Measurements from ENCODE around the gene FAM162A. TPM values are rescaled to one million over a fixed set of nuclear protein-coding genes. Genes with fewer than 3 reads are reported as not detected.

FAM162A gene
- total and polyA plus RNA-seq, 8 donors: 32.8 to 74.3 (median 50.9) TPM

DNA sequence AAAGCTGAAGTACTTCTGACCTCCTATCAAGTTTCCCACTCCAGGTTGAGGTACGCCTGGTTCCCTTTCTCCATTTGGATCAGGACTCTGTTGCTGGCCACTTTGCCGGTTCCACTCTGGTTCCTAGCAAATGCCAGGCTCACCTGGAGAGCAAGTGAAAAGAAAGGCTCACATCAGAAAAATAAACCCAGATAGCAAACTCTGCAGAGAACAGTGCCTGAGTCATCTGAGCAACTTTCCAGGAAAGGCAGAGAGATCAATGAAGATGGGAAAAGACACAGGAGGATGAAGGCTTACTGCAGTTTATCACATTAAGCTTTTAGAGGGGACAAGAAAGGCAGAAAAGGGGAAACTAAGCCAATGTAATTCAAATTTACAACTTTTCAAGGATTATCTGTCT, 73.7 kb downstream of the FAM162A start:
- Histone ChIP-seq H3K4me1 (peaks cover 0 to 10% (median 0%) of the 10 kb centered on the region in 3 donors), H3K9me3 (no peaks in the 10 kb centered on the region), H3K4me3 (no peak overlapping the region), H3K36me3 (peaks cover 0 to 12% (median 4%) of the 10 kb centered on the region in 3 donors), H3K27ac (no peak overlapping the region), H3K27me3 (no peaks in the 10 kb centered on the region)
- WGBS, 2 donors: 88 to 90% methylated on average over 2 of the region's 2 CpGs
- FAIRE-seq: no peak
- TF ChIP-seq, protein P1, sequence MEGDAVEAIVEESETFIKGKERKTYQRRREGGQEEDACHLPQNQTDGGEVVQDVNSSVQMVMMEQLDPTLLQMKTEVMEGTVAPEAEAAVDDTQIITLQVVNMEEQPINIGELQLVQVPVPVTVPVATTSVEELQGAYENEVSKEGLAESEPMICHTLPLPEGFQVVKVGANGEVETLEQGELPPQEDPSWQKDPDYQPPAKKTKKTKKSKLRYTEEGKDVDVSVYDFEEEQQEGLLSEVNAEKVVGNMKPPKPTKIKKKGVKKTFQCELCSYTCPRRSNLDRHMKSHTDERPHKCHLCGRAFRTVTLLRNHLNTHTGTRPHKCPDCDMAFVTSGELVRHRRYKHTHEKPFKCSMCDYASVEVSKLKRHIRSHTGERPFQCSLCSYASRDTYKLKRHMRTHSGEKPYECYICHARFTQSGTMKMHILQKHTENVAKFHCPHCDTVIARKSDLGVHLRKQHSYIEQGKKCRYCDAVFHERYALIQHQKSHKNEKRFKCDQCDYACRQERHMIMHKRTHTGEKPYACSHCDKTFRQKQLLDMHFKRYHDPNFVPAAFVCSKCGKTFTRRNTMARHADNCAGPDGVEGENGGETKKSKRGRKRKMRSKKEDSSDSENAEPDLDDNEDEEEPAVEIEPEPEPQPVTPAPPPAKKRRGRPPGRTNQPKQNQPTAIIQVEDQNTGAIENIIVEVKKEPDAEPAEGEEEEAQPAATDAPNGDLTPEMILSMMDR (IDR thresholded peaks at IDR 0.05): no peak
- ATAC-seq: no peak
- intact Hi-C loops (cut with DNase I): no loop called here
- no peak for DNase-seq

- Histone ChIP-seq H3K9me3 (no peaks in the 10 kb centered on the region), H3K4me1 (peaks cover 0 to 10% (median 0%) of the 10 kb centered on the region in 3 donors), H3K27ac (no peak overlapping the region), H3K27me3 (no peaks in the 10 kb centered on the region), H3K36me3 (peaks cover 0 to 8% (median 4%) of the 10 kb centered on the region in 3 donors), H3K4me3 (no peak overlapping the region)
- TF ChIP-seq, protein P1 (IDR thresholded peaks at IDR 0.05): peak in 2 of 4 donors; percentile 11 to 18
- intact Hi-C loops (cut with DNase I): no loop called here
- WGBS, 2 donors: 63 to 70% methylated on average over 4 of the region's 4 CpGs
- DNase-seq: no peak
- FAIRE-seq: peak; percentile 64
- ATAC-seq: peak in 3 of 4 donors; percentile 63 to 74 (median 70)
Observed at GRCh38 chr3:122458992-122459391, 75.0 kb downstream of the FAM162A start.

DNA sequence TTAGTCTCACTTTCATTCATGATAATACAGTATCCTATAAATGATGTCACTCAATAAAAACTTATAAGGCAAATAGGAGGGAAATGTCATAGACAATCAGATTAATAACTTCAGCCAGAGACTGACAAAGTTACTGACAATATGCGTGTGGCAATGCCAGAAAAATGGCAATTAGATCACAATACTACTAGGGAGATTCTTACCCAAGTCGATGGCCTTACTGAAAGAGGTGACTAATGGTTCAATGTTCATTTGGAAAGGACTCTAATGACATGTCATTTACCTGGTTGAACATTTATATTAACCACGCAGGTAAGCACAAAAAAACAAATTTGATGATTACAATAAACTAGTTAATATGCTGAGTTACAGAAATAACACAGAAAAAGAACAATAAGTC, 77.8 kb downstream of the FAM162A start:
- H3K27me3 ChIP-seq: no peaks in the 10 kb centered on the region
- peaks cover 0 to 5% (median 0%) of the 10 kb centered on the region in 3 donors for H3K4me1 ChIP-seq
- no peak for FAIRE-seq
- H3K4me3 ChIP-seq: no peak overlapping the region
- ATAC-seq: peak in 1 of 4 donors; percentile 50
- TF ChIP-seq, protein P1 (IDR thresholded peaks at IDR 0.05): no peak
- no peaks in the 10 kb centered on the region for H3K9me3 ChIP-seq
- no peak overlapping the region for H3K27ac ChIP-seq
- H3K36me3 ChIP-seq: peaks cover 0 to 8% (median 5%) of the 10 kb centered on the region in 3 donors
- DNase-seq: no peak
- 42 to 53% methylated on average over 3 of the region's 3 CpGs for WGBS, 2 donors
- intact Hi-C loops (cut with DNase I): no loop called here

Other genes starting within 250 kb of the FAM162A start
- gene CASR, start 200.5 kb upstream of the FAM162A start, total RNA-seq: 10 to 100 TPM in 3 of 6 donors, 1 to 10 TPM in 3; 7.6 to 15.5 (median 10.5) TPM
- 10 to 100 TPM in 1 of 2 donors, 1 to 10 TPM in 1; 6.9 to 24.6 TPM for gene CASR, start 200.5 kb upstream of the FAM162A start, polyA plus RNA-seq
- gene CSTA, start 58.9 kb upstream of the FAM162A start, total RNA-seq: 1 to 10 TPM in 2 of 6 donors, under 1 TPM in 2, not detected in 2; 0.63 to 2.1 (median 1.0) TPM
- 1 to 10 TPM; 3.0 to 3.7 TPM for gene CSTA, start 58.9 kb upstream of the FAM162A start, polyA plus RNA-seq
- gene MIX23, start 951 bp upstream of the FAM162A start, total RNA-seq: 10 to 100 TPM in 5 of 6 donors, 1 to 10 TPM in 1; 9.3 to 15.2 (median 13.1) TPM
- 10 to 100 TPM; 28.5 to 28.6 TPM for gene MIX23, start 951 bp upstream of the FAM162A start, polyA plus RNA-seq
- gene WDR5B, start 31.9 kb downstream of the FAM162A start, total RNA-seq: 1 to 10 TPM; 2.6 to 5.4 (median 3.3) TPM
- gene WDR5B, start 31.9 kb downstream of the FAM162A start, polyA plus RNA-seq: 1 to 10 TPM; 2.3 to 3.9 TPM
- 10 to 100 TPM; 19.7 to 35.1 (median 25.9) TPM for gene KPNA1, start 130.8 kb downstream of the FAM162A start, total RNA-seq
- gene KPNA1, start 130.8 kb downstream of the FAM162A start, polyA plus RNA-seq: 10 to 100 TPM in 1 of 2 donors, 1 to 10 TPM in 1; 5.7 to 12.6 TPM
- gene PARP9, start 180.1 kb downstream of the FAM162A start, total RNA-seq: 10 to 100 TPM in 5 of 6 donors, 1 to 10 TPM in 1; 8.6 to 22.7 (median 13.3) TPM
- gene PARP9, start 180.1 kb downstream of the FAM162A start, polyA plus RNA-seq: 10 to 100 TPM; 18.1 to 33.2 TPM
- gene DTX3L, start 180.2 kb downstream of the FAM162A start, total RNA-seq: 10 to 100 TPM; 15.3 to 36.6 (median 21.1) TPM
- gene DTX3L, start 180.2 kb downstream of the FAM162A start, polyA plus RNA-seq: 1 to 10 TPM; 7.4 to 8.3 TPM
- gene PARP15, start 193.5 kb downstream of the FAM162A start, total RNA-seq: under 1 TPM; 0.14 to 0.78 (median 0.45) TPM
- gene PARP15, start 193.5 kb downstream of the FAM162A start, polyA plus RNA-seq: under 1 TPM; 0.76 to 0.80 TPM